GM18517 (cell line): ENCODE data around the gene TIMM8A.

Experiments used
- ATAC-seq: cut with Tn5 transposase; IDR thresholded peaks from one replicate; pipeline ENCODE4 v1.9.1; 2021; ENCODE audit warnings: mild to moderate bottlenecking, moderate library complexity; ENCODE audit not compliant: unreplicated experiment

TIMM8A gene, protein sequence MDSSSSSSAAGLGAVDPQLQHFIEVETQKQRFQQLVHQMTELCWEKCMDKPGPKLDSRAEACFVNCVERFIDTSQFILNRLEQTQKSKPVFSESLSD

DNA sequence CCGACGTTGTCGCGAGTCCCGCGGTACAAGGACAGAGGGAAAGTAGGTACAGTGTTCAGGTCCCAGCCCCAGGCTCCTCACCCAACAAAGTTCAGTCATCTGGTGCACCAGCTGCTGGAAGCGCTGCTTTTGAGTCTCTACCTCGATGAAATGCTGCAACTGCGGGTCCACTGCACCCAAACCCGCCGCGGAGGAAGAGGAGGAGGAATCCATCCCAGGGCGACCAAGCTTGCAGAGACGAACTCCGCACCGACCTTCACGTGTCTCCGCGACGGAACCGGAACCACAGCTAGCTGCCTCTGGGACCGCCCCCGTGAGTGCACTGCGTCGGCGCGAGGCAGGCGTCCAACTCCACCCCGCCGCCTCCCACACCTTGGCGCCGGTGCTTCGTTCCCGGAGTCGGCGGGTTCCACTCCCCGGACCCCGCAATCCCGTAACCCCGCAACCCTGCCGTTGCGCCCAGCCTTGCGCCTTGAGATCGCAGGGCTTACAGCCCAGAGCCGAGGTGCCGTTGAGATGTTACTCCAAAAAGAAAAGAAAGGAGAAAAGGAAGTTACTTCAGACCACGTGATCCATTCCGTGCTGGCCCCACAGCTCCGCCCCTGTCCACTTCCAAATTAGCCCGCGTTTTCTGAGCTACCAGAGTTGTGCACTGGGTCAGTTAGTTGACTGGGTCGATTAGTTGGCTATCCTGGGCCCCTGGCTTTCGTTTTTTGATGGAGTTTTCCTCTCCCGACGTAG is at the start of gene TIMM8A:
TIMM8A (minus strand) TSS at position 291 of the 741 bp plus-strand sequence; CDS start at position 213, 78 bp downstream.
- peak; percentile 95 for ATAC-seq

DNA sequence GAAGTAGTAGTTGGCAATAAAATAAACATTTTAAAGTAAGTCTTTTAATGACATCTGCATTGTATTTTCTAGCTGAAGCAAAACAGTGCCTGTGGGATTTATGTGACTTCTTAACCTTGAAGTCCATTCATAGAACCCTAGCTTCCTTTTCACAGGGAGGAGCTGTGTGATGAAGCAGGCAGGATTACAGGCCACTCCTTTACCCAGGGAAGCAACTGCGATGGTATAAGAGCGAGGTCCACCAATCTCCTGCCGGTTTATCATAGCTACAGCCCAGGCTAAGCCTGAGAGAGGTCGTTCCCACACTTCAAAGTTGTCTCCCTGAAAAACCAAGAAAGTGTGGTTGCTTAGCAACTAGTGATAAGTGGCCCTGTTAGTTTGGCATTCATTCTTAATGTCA is 49.2 kb upstream of the TIMM8A start:
- ATAC-seq, result no peak

DNA sequence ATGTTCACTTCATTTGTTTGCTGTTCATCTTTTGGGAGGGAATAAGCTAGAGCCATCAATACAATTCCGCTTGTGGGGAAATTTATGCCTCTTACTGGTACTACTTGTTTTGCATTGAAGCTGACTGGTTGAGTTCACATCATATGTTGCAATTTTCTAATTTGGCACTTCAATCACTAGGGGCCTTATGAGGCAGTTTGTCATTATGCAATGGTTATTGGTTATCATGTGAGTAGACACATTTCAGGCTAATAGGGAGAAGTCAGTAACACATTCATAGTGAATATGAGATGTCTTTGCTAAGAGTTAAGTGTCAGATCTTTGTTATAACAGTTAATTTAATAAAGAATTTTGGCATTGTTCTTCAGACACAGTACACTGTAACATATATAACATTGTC is 47.2 kb upstream of the TIMM8A start:
- no peak for ATAC-seq

DNA sequence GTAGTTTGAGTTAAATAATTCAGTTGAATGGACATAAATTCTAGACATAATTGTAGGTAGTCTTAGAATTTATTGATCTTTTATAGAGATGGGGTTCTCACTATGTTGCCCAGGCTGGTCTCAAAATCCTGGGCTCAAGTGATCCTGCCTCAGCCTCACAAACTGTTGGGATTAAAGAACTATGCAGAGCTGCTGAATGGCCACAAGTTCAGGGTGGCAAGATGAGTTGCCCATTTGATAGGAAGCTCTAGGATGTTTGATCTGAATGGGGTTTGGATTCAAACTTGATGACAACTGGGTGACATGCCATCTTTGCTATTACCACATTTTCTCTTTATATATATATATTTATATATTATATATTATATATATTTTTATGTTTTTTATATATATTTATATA is 45.8 kb upstream of the TIMM8A start:
- no peak for ATAC-seq

DNA sequence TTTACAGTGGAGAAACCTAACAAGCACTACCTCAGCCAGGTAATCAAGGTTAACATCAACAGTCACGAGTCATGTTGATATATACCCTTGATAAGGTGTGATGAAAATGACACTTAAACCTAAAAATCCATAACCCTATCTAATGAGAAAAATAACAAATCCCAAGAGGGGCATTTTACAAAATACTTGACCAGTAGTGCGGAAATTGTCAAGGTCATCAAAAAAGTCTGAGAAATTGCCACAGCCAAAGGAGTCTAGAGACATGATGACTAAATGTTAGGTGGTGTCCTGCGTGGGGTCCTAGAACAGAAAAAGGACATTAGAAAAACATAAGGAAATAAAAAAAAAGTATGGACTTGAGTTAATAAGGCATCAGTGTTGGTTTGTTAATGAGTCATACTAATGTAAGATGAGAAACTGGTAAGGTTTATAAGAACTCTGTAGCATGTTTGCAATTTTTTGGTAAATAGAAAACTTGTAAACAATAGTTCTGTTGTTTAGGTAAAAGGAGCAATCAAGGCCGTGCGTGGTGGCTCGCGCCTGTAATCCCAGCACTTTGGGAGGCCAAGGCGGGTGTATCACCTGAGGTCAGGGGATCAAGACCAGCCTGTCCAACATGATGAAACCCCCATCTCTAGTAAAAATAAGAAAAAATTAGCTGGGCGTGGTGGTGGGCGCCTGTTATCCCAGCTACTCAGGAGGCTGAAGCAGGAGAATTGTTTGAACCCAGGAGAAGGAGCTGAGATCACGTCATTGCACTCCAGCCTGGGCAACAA is 45.2 kb upstream of the TIMM8A start:
- no peak for ATAC-seq

DNA sequence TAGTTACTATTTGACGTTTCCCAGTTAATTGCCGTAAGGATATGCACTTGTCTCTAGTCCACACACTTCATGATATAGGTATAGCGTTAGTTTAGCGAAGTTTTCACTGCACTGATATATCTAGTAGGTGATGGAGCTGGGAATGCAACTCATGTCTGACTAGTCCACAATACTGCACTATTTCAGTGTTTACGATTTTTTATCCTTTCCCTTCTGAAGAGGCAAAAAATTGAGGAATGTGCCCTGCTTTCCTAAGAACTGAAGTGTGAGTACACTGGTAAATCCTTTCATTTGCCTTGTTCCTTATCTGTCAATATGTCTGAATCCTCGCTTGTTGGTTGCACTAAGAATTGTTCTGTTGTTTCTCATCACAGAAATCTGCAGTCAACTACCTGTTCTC is 43.3 kb upstream of the TIMM8A start:
- ATAC-seq, result no peak

DNA sequence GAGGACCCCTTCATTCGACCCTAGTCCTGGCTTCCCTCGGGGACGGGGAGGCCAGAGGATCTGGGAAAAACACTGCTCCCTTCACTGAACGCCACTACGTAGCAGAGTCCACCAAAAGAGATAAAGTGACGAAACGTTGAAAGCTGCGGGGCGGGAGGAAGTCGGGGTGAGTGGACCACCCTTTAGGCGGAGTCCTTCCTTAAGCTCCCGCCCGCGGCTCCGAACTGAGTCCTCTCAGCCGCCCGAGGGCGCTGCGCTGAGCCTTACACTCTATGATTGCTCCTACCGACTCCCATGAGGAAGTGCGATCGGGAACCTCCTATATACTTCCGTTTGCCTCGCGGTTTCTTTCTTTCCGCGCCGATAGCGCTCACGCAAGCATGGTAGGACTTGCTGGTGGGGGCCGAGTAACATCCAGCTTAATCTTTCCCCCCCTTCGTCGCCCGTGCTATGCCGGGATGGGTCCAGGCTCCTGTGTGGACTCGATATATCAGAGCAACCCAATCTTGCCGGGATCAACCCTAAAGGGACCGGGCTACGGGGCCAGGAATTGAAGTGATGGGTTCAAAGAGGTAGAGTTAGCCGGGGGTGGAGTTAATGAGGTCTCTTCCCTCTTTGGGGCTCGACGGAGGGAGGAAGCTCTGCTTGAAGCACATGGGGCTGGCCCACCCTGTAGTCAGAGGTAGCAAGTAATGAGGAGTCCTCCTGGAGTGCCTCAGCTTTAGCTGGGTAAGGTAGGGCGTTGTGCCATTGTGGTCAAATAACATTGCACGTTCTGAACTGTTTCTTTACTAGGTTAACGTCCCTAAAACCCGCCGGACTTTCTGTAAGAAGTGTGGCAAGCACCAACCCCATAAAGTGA is 42.4 kb upstream of the TIMM8A start, which contains the start of gene RPL36A:
RPL36A (plus strand) TSS at position 348 of the 862 bp plus-strand sequence; CDS start at position 381, 33 bp downstream.
- ATAC-seq, result peak; percentile 67

DNA sequence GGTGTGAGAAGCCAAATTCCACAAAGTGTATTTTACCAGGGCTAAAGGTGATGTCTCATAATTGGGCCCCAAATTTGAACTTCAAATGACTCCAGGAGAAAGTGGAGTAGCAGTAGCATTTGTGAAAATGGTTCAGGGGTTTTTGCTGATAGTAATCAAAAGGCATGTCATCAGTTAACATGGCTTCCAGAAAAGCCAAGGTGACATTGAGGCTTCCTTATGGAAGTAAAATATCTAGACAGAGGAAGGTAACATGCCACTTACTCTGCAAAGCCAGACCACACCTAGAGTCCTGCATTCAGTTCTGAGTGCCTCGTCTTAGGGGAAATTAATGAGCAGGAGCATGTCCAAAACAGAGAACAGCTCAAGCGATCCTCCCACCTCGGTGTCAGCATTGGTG is 40.1 kb upstream of the TIMM8A start:
- ATAC-seq, result no peak

DNA sequence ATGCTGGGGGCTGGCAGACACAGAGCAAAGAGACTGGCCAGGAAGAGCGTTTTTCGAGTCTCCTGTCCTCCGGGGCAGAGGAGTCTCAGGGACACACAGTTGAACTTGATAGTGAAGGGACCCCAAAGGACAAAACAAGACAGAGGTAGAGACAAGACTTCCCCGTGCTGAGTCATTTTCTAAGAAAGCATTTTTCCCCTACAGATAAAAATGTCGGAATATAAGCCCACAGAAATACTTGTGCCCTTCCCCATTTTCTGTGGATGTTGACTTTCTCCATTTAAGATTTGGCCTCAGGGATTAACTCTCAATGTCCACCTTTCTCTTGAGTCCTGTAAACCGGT is 38.0 kb upstream of the TIMM8A start:
- ATAC-seq, result no peak

DNA sequence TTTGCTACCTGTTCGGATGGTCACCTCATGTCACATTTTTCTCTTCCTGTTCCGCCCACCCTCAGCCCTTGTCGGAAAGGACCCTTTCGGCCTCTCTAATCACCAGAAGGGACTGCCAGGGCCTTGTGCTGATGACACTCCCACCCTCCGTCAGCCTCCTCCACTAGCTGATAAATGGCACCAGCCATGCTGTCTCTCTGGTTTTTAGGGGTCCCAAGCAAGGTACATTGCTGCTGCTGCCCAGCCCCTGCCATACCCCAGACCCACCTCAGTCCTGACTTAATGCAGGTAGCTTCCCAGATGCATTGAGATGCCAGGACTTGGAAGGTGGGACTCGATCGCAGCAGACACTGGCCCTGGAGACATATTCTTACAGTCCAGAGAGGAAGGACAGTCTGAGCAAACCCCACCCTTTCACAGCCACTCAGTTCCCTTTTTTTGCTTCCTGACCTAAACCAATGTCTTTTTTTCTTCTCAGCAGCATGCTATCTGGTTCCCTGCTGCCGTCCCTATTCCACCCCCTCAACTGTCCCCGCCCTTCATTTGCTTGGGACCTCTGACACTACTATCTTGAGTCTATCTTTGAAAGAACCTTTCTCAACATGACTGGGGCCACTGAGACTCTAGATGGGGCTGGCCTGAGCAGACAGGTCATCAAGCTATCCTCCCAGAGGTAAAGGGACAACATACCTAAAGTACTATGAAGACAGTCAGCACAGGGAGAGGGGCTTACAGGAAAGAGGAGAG is 37.4 kb upstream of the TIMM8A start, which contains the start of gene BTK:
BTK (minus strand) TSS at position 397 of the 747 bp plus-strand sequence. CDS start 10,907 bp downstream, outside the sequence.
- peak; percentile 77 for ATAC-seq

DNA sequence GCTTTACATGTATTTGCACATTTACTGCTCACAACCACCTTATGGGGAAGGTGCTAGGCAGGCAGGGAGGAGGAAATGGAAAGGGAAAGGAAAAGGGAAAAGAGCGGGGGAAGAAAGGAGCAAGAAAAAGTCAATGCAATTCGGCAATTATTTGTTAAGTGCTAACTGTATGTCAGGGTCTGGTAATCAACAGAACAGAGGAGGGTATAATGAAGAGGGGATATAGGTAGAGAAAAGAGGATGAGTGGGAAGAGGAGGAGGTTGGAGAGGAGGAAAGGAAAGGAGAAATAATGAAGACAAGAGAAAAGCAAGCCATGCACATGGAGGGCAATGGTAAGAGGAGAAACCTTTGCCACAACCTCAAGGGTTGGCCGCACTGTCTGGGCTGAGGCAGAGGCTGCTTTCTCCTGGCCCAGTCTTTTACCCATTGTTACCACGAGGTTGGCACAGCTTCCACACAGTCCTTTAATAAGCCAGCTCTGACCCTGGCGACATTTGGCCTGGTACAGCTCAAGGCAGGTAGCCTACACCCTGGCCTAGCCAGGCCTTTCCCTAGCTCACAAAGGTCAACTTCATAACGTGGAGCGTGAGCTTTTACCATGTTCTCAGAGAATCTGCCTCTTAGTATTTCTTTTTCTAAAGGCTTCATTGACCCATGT is 36.6 kb upstream of the TIMM8A start:
- ATAC-seq, result peak; percentile 4

DNA sequence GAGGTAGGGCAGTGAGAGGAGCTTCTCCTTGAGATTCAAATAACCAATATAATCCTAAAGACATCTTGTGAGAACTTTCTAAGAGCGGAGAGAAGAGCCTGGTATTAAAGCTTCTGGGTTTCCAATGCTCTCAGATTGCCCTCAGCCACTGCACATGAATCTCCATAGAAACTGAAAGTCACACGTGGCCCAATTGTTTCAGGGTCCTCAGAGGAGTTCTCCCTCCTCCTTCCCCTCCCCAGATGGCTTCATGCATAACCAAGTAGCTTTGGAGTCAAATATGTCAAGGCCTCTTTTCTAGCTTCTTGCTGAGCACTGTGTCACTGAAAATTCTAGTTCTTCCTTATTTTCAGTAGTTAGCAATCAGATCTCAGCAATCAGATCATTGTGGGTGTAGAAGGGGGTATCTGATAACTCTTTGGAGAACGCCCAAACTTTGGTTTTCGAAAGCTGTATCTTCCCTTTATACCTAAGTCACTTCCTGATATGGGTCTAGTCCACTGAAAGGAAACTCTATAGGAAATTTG is 35.2 kb upstream of the TIMM8A start:
- ATAC-seq, result peak; percentile 75

DNA sequence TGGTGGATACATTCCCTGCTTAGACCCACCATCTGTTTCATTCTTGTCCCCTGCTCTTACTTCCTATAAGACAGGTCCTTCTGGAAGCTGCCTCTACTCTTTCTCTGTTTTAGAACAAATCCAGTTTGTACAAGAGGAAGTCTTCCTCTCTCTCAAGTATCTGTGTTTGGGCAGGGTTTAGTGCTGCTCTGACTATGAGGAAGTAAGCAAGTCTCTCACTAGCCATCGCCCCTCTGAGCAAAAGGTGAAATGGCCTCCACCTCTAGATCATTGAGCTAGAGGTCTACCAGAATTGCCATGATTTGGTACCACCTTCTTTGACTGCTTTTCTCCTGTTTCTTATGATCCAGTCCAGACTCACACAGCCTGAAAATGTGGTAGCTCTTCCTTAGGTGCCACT is 29.0 kb upstream of the TIMM8A start:
- no peak for ATAC-seq

DNA sequence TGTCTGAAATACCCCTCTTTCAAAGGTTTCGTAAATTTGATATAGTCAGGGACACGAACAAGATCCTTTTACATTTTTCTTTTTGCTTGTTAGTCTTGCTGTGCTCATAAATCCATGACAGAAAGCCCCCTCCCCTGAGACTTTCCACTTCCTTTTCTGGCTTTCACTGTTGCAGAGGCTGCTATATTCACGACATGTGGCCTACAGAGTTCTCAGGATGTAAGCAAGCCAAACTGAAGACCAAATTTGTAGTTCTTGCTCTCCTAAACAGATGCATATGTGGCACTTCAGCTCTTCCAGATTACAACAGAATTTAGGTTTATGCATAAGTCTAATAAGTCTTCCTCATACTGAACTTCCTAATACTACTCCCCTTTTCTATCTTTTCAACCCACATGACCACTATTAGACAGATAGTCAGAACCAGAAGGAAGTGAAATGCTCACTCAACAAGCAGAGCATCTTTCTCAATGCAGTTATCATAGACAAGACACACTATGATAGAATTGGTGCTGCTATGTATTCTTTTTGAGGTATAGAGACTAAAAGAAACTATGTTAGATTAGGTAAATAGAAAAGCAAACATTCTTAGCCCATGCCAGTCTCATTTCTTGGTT is 22.5 kb upstream of the TIMM8A start:
- peak; percentile 68 for ATAC-seq

DNA sequence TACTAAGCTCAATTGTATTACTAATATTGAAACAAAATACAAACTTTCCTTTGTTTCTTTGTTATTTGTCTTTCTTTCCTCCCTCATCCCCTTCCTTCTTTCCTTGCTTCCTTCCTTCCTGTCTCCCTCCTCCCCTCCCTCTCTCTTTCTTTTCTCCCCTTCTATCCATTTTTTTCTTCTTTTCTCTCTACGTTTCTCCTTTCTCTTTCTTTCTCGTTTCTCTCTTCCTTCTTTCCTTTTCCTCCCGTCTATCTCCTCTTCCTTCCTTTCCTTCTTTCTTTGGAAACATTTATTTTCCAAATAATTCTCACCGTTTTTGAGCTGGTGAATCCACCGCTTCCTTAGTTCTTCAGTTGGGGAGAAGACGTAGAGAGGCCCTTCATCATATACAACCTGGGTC is 21.1 kb upstream of the TIMM8A start:
- no peak for ATAC-seq

DNA sequence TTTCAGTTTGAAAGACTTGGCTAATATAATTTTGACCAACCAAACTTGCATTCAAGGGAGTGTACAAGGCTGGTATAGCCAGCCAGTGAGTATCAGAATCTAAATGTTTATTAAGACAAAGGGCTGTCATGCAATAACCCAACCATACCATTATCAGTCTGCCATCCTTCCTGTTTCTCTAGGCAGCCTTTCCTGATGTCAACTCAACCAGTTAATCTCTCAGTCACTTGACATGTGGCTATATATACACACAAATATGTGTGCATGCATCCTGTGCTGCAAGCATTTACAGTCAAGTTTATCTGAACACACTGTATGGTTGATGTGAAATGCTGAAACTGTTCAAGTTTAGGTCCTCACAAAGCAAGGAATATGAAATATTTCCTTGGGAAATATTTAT is 20.3 kb upstream of the TIMM8A start:
- ATAC-seq, result no peak

DNA sequence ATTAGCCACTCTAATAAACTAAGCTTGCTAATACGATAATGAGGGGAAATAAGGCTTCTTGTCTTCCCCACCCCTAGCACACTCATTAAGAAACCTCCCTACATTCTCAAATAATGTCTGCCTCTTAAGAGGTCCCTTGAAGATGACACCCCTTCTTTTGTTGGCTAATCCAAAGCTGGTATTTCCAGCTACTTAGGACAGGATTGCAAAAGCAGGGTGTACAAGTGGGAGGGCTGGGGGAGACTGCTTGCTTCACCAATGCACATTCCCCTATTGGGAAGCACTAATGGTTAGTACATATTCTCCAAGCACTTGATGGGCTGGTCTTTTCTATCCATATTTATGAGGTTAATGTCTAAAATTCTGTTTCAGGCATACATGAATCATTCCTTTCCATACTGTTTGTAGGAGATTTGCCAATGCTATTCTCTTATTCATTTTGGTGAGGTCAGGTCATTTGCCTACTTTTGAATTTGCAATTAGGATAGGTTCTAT is 16.8 kb upstream of the TIMM8A start:
- no peak for ATAC-seq

DNA sequence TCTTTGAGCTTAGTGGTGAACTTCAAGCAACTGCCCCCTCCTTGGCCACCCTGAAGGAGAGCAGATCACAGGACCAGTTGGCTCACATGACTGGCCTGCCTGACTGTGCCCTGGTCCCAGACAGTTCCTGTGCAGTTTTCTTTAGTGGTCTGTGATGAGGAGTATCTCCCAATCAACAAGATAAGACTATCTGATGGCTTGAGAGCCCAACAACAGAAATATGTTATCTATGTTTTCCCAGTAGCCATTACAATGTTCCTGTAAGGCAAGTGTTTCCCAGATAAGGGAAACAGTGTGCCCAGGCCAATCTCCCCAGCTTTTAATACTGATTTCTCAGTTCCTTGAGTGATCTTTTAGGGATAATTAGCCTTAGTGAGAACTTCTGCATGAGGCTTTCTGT is 14.2 kb upstream of the TIMM8A start:
- no peak for ATAC-seq

DNA sequence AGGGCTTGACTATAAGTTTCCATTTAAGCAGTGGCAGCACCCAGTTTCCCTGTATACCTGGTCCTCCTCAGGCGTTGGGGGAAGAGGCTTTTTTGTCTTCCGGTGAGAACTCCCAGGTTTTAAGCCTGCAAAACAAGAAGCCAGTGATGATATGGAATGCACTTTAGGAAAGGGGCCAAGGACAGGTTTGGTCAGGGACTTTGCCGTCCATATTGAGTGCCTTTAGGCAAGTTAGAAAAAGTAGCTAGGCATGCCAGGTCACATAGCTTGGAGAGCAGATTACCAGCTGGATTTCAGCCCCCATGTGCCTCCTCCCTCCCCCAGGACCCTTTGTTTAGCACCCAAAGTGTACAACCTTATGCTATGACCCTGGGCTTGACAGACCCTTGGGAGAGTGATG is 13.6 kb upstream of the TIMM8A start:
- no peak for ATAC-seq
